Mucosa of stomach (tissue), 1 donor: ENCODE measurements around the gene CHIT1.

Experiments
- H3K27me3 ChIP-seq: one replicate; pipeline ENCODE4 v1.7.0; 2013; ENCODE audit warnings: mild to moderate bottlenecking, low read length; ENCODE audit not compliant: control insufficient read depth, insufficient read depth
- H3K36me3 ChIP-seq: one replicate; pipeline ENCODE4 v1.7.0; 2013; ENCODE audit warnings: low read length; ENCODE audit not compliant: control insufficient read depth, insufficient read depth
- H3K4me1 ChIP-seq: one replicate; pipeline ENCODE4 v1.7.0; 2013; ENCODE audit warnings: mild to moderate bottlenecking, low read length; ENCODE audit not compliant: control insufficient read depth, insufficient read depth
- H3K4me3 ChIP-seq: one replicate; pipeline ENCODE4 v1.7.0; 2013; ENCODE audit warnings: low read length
- H3K9ac ChIP-seq: one replicate; pipeline ENCODE4 v1.7.0; 2013; ENCODE audit warnings: mild to moderate bottlenecking, low read length, moderate library complexity
- H3K9me3 ChIP-seq: one replicate; pipeline ENCODE4 v1.7.0; 2013; ENCODE audit warnings: mild to moderate bottlenecking, low read length, moderate library complexity; ENCODE audit not compliant: control insufficient read depth
- donor health status: Pancreatic carcinoma.

Gene CHIT1

GRCh38 chr1:203229471-203230135, at the start of gene CHIT1:
Gene CHIT1 (minus strand): TSS chr1:203229673. CDS start chr1:203229636, 37 bp downstream.
- peaks cover 7% of the 10 kb centered on the region for H3K27me3 ChIP-seq
- H3K9ac ChIP-seq: no peak within 1 kb of the TSS
- no peak within 1 kb of the TSS for H3K4me3 ChIP-seq
- H3K9me3 ChIP-seq: no peaks in the 10 kb centered on the region
- no peaks in the 10 kb centered on the region for H3K4me1 ChIP-seq
- H3K36me3 ChIP-seq: no peaks in the 10 kb centered on the region

DNA sequence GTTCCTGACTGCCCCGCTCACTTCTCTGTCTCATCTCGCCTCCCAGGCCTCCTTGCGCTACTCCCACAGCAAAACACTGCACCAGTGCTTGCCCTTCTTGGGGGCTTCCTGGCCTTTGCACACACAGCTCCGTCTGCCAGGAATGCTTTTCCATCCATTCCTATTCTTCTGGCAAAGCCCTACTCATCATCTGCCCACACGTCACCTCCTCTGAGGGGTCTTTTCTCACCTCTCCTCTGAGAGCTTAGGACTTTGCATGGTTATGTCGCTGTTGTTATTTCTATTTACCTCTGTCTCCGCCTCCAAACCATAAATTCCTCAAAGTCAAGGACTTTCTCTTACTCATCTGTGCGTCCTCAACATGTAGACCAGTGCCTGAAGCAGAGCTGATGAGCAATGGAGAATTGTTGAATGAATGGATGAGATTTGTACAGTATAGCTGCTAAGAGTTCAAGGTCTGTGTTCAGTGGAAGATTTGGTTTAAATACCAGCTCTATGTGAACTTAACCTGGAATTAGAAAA, 49.5 kb upstream of the CHIT1 start:
- H3K36me3 ChIP-seq: no peaks in the 10 kb centered on the region
- H3K9me3 ChIP-seq: no peaks in the 10 kb centered on the region
- peak overlapping the region; percentile 8 for H3K9ac ChIP-seq
- no peak overlapping the region for H3K4me3 ChIP-seq
- H3K27me3 ChIP-seq: no peaks in the 10 kb centered on the region
- peaks cover 57% of the 10 kb centered on the region for H3K4me1 ChIP-seq

- Histone ChIP-seq H3K9ac (peak overlapping the region; percentile 25), H3K9me3 (no peaks in the 10 kb centered on the region), H3K27me3 (no peaks in the 10 kb centered on the region), H3K4me3 (no peak overlapping the region), H3K36me3 (no peaks in the 10 kb centered on the region), H3K4me1 (peaks cover 60% of the 10 kb centered on the region)
Observed at GRCh38 chr1:203278082-203278884, 48.8 kb upstream of the CHIT1 start.

GRCh38 chr1:203276916-203277545, 47.6 kb upstream of the CHIT1 start:
- Histone ChIP-seq H3K9ac (no peak overlapping the region), H3K27me3 (no peaks in the 10 kb centered on the region), H3K4me1 (peaks cover 57% of the 10 kb centered on the region), H3K36me3 (no peaks in the 10 kb centered on the region), H3K4me3 (no peak overlapping the region), H3K9me3 (no peaks in the 10 kb centered on the region)

GRCh38 chr1:203276408-203276807, 46.9 kb upstream of the CHIT1 start:
- Histone ChIP-seq H3K36me3 (no peaks in the 10 kb centered on the region), H3K27me3 (no peaks in the 10 kb centered on the region), H3K9ac (no peak overlapping the region), H3K4me1 (peaks cover 54% of the 10 kb centered on the region), H3K9me3 (no peaks in the 10 kb centered on the region), H3K4me3 (no peak overlapping the region)

DNA sequence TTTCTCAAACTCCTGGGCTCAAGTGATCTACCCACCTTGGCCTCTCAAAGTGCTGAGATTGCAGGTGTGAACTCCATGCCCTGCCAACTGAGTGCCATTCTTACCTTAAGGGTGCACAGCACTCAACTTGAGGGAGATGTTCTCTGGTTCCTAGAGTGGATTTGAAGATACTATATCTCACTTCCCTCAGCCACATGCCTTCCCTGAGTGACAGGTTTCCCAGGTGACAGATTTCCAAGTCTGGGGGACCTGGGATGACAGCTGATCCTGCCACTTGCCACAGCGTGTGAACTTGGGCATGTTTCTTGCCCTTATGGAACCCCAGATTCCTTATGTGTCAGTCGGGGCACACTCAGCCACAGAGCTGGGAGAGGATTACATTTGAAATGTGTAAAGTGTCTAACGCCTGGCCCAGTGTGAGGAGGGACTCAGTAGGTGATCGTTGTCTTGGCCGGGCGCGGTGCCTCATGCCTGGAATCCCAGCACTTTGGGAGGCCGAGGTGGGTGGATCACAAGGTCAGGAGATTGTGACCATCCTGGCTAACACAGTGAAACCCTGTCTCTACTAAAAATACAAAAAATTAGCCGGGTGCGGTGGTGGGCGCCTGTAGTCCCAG, 46.3 kb upstream of the CHIT1 start:
- Histone ChIP-seq H3K9me3 (no peaks in the 10 kb centered on the region), H3K4me3 (no peak overlapping the region), H3K36me3 (no peaks in the 10 kb centered on the region), H3K9ac (no peak overlapping the region), H3K27me3 (no peaks in the 10 kb centered on the region), H3K4me1 (peaks cover 55% of the 10 kb centered on the region)

DNA sequence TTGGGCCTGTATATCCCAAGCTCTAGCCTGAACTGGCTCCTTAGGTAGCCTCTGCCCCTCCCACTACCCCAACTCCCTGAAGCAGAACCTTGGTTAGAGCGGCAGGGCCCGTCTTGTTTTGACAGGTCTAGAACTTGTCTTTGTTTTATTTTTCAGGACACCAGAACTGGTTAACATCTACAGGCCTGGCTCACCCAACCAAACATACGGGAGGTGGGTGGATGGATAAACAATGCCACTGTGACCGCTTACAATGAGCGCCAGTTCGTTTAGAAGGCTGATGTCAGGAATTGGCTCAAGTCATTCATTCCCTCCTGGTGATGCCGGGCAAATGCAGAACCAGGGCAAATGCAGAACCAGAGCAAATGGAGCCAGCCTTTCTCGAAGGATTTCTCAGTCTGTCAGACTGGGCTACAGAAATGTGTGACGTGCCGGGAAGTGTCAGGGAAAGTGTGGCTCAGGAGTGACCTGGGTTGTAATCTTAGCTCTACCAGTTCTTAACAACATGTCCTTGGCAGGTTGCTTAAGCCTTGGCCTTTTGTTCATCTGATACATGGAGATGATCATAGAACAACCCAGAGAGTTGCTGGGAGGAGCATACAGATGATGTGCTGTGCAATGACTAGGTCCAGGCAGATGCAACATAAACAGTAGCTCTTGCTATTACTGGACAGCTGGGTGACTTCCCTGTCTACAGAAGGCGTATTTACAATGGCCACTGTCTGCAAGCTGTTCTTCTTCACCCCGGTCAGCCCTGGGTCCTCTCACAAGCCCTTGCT, 45.3 kb upstream of the CHIT1 start:
- peaks cover 57% of the 10 kb centered on the region for H3K4me1 ChIP-seq
- peak overlapping the region; percentile 40 for H3K9ac ChIP-seq
- no peaks in the 10 kb centered on the region for H3K36me3 ChIP-seq
- H3K4me3 ChIP-seq: no peak overlapping the region
- no peaks in the 10 kb centered on the region for H3K27me3 ChIP-seq
- H3K9me3 ChIP-seq: no peaks in the 10 kb centered on the region

GRCh38 chr1:203273869-203274602, 44.6 kb upstream of the CHIT1 start:
- Histone ChIP-seq H3K36me3 (no peaks in the 10 kb centered on the region), H3K4me3 (no peak overlapping the region), H3K9me3 (no peaks in the 10 kb centered on the region), H3K9ac (peak overlapping the region; percentile 40), H3K27me3 (no peaks in the 10 kb centered on the region), H3K4me1 (peaks cover 55% of the 10 kb centered on the region)

- H3K4me1 ChIP-seq: peaks cover 48% of the 10 kb centered on the region
- H3K36me3 ChIP-seq: no peaks in the 10 kb centered on the region
- H3K4me3 ChIP-seq: no peak overlapping the region
- H3K9me3 ChIP-seq: no peaks in the 10 kb centered on the region
- H3K9ac ChIP-seq: peak overlapping the region; percentile 40
- H3K27me3 ChIP-seq: no peaks in the 10 kb centered on the region
Observed at GRCh38 chr1:203273206-203273868, 43.9 kb upstream of the CHIT1 start.

GRCh38 chr1:203272633-203273205, 43.2 kb upstream of the CHIT1 start:
- H3K27me3 ChIP-seq: no peaks in the 10 kb centered on the region
- no peaks in the 10 kb centered on the region for H3K36me3 ChIP-seq
- H3K4me1 ChIP-seq: peaks cover 44% of the 10 kb centered on the region
- H3K9ac ChIP-seq: no peak overlapping the region
- no peak overlapping the region for H3K4me3 ChIP-seq
- no peaks in the 10 kb centered on the region for H3K9me3 ChIP-seq
